SKM-1 treated with dmso at 0.1 percent for 144 hours (cell line): ENCODE measurements around the gene GLG1.

Experiments
- DNase-seq: peaks from one replicate; lab custom pipeline; 2025; ENCODE audit not compliant: unreplicated experiment; lab: John Stamatoyannopoulos, UW

The GLG1 gene

DNA sequence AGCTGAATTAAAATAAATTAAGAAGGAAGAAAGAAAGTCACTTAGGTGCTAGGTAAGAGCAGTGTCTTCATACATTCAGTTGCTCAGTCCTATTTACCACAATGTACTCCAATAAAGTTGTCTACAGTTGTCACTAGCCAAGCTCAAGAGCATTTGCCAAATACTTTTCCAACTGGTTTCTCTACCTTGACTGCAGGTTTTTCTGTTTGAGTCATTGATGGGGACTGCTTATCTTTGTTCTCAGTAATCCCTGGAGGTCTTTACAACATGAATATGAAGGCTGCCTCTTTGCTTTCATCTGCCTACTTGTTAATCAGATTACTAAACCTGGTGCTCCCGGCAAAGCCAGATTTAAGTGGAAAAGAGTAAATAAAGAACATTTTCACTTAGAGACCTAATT lies 121.0 kb downstream of the GLG1 start:
- DNase-seq, result no peak

DNA sequence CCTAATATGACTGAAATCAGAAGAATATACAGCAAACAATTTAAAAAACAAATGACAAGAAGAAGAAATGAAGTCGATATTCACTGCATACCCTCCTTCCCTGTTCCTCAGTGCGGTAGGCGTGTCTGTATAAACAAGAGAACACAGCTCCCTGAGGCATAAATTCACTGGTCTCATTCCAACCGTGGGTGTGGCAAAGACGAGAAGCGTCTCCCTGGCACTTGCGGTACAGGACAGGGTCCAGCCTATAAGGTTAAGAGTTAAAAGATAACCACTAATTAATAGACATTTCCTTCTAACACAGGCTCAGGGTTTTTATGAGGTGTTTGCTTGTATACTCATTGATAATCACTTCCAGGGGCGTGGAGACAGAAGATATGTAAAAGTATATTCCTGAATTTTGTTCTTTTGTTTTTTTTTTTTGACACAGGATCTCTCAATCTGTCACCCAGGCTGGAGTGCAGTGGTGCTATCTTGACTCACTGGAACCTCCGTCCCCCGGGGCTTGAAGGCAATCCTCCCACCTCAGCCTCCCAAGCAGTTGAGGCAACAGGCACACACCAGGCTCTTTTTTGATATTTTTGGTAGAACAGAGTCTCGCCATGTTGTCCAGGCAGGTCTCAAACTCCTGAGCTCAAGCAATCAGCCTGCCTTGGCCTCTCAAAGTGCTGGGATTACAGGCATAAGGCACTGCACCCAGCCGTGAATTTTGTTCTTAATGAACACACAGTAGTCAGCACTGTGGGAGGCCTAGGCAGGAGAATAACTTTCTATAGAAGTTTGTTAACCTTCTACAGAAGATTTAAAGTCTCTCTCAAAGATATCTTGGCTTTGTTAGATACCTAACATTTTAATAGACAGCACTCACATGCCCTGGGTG lies 126.5 kb downstream of the GLG1 start:
- DNase-seq, result no peak

DNA sequence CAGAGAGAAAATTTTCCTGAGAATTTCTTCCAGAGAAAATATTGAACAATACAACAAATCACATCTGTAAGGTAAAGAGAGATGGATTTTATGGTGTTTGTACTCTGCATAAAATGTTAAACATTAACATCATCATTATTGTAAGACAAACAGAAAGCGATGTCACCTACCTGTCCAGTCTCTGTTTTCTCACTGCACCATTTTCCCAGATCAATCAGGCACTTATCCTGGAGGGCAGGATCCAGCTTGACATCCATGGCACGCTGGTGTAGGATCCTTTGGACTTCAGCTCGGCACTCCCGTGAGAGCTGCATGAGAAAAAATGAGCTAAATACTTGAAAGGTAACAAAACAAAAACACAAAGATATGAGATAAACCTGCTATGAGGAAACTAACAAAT lies 129.7 kb downstream of the GLG1 start:
- DNase-seq, result no peak

DNA sequence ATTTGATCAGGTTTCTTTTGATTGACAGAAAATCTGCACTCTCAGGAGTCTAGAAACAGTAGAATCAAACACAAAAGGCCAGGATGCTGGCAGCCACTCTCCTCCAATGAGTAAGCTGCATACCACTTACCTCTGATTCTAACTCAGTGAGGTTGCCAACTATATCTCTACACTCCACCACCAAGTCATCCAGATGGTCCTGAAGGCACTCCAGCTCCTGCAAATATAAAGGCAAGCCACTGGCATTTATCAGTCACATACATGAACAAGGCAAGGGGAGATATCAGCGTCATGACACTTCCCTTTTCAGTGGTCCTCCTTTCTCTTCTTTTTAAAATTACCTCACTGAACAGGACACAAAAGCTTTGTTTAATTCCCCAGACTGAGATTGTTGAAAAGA lies 132.5 kb downstream of the GLG1 start:
- no peak for DNase-seq

DNA sequence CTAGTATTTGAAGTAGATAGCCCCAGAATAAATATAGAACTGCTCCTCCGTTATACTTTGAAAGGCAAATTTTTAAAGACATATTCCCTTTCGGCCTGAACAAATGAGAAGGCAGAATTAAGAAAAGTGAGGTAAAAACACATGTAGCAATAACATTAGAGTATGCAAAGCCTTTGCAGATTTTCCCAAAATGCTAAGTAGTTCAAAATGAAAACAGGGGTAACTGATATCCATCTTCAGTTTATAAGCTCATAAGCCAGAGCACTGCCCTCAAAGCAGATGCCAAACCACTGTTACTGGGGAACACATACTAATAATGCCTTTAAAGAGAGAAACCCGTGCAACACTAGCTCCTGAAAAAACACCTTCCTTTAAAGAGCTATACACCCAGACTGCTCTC lies 134.4 kb downstream of the GLG1 start:
- no peak for DNase-seq

DNA sequence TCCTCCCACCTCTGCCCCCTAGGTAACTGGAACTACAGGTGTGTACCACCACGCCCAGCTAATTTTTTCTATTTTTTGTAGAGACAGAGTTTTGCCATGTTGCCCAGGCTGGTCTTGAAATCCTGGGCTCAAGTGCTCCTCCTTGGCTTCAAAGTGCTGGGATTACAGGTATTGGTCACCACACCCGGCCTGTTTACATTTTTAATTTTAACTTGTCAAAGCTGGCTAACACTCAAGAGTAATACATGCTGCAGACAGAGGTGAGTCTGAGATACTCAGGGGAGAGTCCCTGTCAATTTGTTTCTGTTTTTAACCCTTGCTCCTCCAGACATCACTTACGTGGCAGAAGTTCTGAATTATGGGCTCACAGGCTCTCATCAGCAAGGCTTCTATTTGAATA lies 134.9 kb downstream of the GLG1 start:
- DNase-seq, result no peak

DNA sequence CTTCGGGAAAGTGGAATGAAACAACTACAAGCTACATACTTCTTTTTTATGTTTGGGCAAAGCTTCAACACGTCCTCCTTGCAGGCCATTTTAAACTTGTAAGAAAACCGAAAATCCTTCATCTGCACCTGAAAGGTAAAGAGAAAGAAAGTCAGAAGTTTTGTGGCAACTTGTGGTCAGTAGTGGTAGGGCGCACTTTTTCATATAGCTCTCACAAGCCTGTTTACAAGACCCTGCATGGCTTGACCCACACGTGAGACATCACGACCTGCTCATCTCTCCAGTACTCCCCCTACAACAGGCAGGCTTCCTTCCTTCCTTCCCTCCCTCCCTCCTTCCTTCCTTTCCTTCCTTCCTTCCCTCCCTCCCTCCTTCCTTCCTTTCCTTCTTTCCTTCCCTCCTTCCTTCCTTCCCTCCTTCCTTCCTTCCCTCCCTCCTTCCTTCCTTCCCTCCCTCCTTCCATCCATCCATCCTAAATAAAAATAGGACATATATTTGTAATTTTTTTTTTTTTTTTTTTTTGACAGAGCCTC lies 136.9 kb downstream of the GLG1 start:
- DNase-seq, result no peak

DNA sequence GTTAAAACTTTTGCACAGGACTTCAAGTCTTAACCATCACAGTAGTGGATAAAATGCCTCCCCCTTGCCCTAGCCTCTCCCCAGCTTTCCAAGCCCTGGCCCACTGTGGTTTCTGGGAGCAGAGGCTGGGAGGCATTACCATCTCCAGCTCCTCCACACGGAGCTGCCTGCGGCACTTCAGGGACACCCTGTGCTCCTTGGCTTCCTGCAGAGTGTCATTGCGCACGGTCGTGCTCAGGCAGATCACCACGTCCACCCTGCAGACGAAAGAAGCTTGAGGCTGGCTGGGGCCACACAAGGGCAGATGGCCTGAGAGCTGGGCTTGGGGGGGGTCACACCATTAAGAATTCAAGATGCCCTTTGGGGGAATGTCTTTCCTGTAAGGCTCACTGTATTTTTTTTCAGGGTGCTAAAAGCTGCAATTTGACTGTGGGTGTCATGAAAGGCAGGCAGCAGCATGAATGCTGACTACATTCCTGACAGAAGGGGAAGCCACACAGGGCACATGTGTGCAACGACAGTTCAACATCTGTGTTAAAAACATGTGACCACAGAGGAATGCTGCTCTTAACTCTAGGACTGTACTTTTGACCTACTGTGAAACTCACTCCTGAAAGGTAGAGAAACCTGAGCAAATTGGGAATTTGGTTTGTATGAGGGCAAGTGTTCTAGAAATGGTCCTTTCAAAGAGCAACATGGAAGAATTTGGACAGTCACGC lies 137.9 kb downstream of the GLG1 start:
- no peak for DNase-seq

DNA sequence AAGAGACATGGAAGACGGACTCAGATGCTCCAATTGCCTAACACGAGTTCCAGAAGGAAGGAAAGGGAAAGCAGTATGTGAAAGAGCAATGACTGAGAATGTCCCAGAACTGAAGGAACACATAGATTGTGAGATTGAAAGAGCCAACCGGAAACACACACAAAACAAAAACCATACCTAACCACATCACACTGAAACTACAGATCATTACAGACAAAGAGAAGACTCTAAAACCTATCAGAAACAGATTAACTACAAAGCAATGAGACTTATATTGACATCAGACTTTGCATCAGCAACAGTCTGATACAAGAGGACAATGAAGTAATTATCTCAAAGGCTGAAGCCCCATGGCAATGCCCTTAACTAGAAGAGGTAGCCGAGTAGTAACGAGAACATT lies 140.0 kb downstream of the GLG1 start:
- no peak for DNase-seq

DNA sequence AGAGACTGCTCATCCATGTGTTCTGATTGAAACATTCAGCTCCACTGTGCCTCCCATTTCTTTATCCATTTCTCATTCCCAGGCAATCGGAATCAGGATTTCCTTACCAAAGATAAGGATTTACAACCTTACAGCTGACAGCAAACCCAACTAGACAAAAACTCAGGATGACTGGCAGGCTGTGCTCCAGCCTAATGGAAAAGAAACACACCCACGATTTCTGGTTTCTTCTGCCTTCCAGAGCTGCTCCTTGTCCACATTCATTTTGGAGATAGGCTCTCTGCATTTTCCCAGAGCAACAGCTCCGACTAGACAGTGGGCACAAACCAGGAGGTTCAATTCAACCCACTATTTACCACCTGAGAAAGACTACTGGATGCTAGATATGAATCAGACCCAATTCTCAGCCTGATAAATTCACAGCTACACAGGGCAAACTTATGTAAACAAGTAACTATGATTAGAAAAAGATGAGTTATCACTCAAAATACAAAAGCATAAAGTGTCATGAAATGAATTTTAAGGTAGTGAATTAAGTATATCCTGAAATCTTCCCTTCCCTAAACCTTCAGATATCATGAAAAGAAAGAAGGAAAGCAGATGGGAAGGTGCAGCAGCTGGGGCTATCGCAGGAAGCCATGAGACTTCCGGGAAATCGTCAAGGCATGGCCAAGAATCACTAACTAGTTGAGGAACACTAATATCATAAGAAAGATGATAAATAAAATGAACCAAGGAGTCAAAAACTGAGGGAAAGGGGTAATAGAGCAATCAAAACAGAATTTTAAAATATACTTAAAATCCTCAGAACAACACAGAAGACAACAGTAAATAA lies 140.8 kb downstream of the GLG1 start:
- no peak for DNase-seq

DNA sequence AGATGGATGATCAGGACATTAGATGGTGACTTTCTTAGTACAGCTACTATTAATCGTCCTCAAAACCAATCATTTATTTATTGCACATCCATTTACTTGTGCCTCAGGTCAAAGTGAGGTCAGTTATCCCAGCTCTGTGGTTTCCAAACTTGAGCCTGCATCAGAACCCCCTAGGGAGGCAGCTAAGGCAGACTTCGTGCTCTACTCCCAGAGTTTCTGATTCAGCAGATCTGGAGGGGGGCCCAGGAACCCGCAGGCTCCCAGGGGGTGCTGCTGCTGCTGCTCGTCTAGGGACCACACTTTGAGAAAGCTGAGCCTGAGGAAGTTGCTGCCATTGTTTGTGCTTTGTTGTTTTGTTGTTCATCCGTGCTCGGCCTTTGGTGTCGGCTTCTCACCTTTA lies 141.6 kb downstream of the GLG1 start:
- DNase-seq, result no peak

DNA sequence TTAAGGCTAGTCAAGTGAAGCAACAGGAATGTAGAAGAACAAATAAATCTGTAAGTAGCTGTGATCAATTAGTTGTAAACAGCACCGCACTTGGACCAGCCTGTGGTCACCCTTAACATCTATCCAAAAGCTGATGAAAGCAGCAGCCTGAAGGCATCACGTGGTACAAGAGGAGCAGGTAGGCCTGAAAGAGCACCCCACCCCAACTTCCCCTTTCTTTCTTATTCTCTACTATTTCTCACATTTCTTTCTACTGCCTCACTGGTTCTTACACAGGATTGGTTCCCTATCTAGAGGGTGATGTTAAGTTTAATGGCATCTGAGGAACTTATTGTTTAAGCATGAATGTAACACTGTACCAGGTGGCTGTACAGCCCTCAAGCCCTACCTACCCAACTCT lies 143.0 kb downstream of the GLG1 start:
- no peak for DNase-seq

DNA sequence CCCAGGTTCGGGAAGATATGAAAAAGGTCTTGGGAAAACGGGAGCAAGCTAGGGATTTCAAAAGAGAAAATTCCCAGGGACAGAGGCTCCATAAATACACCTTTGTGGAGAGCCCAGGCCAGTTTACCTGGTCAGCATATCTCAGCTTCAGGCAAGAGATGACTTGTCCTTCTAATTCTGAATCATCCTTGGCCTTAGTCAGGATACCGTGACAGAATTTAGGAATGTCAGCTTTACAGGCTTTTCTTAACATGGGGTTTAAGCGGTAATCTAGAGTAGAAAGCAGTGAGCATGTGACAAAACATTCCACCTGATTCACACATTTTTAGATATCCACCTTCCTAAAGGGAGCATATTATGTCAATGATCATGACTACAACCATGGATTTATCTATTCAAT lies 144.6 kb downstream of the GLG1 start:
- no peak for DNase-seq

DNA sequence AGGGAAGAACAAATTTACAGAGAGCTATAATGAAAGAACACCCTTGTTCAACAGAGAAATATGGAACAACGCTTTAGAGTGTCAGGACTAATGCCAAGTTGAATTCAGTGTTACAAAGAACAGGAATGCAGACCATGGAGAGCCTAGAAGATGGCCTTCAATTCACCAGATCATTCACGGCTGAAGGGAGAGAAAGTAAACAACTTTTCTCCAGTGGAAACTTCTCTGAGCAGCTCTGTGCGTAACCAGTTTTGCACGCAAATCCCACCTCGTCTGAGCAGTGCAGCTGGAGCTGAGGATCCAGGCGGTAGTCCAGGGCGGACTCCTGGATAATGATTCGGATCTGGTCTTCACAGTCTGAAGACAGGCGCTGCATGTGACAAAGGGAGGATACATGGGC lies 145.1 kb downstream of the GLG1 start:
- no peak for DNase-seq

DNA sequence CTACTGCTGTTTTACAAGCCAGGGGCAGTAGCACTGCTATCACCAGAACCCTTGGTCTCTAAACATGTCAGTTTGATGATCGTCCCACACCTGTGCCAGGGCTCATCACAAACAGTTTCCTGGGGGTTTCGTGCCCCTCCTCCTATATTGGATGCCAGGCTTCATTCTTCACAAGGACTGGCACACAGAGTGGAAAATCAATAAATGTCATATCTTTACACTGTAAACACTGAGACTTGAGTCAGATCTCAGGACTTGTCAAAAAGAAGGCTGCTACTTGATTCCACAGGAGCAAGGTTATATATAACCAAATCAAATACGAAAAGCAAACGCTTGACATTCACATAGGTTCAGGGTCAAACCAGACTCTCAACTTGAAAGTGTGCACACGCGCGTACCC lies 146.4 kb downstream of the GLG1 start:
- no peak for DNase-seq

DNA sequence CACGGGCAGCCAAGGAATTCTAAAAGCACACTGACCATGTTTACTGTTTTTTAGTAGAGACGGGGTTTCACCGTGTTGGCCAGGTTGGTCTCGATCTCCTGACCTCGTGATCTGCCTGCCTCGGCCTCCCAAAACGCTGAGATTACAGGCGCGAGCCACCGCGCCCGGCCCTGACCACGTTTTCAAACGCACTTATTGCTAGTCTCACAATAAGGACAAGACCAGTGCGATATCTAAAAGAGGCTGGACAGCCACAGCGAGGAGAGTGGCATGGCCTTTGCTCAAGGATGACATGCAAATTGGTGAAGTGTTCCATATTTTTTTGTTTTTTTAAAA lies 150.7 kb downstream of the GLG1 start:
- DNase-seq, result no peak

DNA sequence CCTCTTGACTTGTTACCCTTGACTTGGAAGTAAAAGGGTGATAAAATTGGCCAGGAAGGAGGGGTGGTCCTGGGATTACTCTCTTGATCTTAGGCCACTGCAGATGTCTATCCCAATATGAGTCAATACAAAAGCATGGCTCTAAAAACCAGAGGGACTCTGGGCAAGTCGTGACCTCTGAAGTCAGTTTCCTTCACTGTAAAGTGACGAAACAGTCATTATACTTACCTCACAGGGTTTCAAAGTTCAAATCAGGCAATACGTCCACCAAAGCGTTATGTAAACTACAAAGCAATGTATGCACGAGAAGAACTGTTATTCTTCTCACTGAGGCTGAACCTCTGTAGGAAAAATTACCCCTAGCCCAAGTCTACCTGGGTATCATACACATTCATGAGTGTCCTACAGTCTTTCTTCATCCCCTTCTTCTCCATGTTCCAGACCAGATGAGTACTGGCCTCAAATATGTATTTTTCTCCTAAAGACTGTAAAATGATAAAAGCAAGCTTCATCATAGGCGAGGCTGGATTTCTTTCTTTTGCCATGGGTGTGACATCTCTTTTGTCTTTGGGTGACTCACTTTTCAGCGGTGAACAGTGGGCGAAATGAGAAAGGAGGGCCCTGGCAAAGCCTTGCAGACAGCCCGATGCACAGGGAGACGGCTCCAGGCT lies 151.2 kb downstream of the GLG1 start:
- DNase-seq, result no peak

DNA sequence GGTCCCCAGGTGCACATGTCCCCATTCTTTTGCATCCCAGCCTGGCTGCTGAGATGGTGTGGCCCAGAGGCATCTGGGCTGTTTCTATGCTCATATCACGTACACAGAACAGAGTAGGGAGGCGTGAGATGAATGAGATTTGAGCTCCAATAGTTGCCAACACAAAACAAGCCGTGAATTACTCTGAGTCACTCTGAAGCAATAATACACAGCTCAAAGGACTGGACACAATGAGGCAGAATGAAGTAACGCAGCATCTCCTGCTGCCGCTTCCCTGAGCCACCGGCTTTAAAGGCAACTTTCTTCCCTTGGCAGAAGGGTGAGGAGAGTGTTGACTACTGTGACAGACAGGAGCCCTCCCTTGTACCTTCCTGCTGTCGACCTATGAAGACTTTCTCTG lies 151.7 kb downstream of the GLG1 start:
- DNase-seq, result no peak

DNA sequence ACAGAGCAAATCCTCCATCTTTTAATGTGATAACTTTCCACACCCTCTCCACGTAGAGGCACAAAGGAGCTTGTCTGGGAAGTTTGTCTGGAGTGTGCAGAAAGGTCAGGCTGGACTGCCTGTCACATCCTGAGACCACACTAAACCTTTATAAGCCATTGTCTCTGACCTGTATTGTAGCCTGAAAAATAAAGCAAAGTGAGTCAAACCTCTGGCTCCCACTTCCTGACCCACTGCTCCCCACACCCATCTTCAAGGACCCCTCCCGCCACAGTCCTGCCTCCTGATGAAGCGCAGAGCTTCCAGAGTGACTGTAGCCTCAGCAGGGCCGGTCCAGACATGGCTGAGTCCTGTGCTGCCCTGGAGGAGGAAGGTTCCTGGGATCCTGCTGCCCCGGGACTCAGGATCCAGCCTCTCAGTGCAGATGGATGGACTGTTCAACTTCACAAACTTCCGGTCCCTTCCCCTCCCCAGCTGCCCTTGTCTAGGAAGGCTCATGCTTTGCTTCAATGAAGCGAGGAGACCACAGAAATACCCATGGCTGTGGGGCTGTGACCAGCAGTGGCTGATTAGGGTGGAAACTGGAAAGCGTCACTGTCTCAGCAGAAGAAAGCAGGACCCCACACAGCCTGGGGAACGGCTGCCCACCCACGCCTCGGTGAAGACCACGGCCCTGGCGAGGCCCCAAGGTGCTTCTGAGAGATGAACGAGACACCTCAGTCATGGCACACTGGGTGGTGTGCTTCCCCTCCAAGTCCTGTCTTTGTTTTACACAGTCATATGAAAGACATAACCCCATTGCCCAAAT lies 154.8 kb downstream of the GLG1 start:
- DNase-seq, result no peak
